HG02970 (cell line): ENCODE results near the gene SIPA1L2.
"Not testable (repeated sequence)": the region's sequence is repeated elsewhere in the genome, so short reads cannot be mapped to it uniquely, and the experiment has no call there.

Experiments used
- ATAC-seq: cut with Tn5 transposase; IDR thresholded peaks from one replicate; pipeline ENCODE4 v1.9.1; 2021; ENCODE audit warnings: mild to moderate bottlenecking, moderate library complexity, moderate number of reproducible peaks; ENCODE audit not compliant: unreplicated experiment, low FRiP score

SIPA1L2 gene

DNA sequence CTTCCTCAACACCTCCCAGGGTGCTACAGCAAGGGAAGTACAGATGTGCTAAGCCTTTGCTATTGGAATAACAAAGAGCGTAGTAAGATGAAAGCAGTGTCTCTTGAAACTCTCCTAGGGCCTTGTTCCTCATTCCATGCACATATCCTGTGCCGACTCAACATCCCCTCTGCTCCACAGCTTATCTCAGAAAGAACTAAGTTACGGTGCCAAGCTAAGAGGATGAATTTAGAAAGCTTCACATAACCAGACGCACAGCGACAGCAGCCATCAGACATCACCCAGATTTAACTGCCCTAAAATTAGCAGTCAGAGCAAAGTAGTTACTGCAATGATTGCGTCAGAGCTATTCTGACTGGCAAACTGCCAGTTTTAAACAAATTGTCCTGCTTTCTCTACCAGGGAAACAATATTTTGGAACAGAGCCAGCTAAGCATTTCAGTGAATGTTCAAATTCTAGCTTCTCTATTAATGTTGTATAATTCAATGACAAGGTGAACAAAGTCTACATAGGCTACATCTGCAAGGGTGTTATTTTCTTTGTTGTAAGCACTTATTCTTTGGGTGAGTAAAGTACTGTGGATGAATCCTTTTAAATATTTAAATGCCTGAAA is 9.5 kb downstream of the SIPA1L2 start:
- ATAC-seq, result no peak

DNA sequence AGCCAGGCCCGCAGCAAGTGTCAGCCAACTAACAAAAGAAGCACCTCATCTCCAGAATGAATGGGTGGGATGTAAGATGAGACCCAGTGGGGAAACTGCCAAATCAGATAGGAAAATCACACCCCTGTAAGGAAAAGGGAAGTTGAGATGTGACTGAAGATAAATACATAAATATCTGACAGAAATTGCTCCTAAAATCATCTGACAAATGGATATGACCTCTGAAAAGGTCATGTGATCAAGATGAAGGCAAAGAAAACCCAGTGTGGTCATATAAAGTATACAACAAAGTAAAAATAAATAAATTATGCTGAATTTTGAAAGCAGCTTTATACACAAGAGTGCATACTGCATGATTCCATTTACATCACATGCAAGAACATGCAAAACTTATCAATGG is 12.7 kb downstream of the SIPA1L2 start:
- ATAC-seq, result no peak

DNA sequence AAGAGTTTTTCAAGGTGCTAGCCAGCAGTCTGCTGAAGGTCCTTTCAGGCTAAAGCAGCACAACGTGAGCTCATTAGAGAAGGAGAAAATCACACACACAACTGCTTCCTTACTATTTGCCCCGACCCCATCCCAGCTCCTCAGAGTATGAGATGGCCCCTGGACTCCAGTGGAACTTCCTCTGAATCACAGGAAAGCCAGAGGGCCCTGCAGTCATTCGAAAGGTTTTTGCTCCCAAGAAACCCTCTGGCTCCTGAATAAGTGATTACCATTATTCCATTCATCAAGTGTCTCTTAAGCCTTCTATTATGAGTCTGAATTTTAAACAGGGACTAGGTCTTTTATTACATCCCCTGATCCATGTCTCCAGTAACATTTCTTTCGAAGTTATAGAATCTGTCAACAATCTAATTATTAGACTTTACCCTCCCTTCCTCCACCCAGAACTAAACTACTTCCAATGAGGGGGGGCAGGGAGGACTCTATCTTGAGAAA is 14.6 kb downstream of the SIPA1L2 start:
- no peak for ATAC-seq

DNA sequence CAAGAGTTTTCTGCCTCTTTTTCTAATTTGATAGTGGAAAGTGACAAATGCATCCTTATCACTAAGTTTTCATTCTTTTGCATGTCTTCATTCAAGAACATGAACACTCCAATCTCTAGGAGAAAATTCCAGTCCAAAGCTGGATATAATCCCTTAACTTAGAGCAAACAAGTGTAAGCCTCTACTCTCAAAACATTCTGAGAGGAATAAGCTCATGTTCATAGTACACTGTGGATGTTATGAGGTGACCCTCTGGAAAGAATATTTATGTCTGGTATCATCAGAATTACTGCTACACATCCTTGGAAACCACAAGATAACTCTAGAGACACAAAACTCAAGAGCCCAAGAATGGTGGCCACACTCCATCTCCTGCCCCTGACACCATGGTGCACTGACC is 15.1 kb downstream of the SIPA1L2 start:
- ATAC-seq, result no peak

DNA sequence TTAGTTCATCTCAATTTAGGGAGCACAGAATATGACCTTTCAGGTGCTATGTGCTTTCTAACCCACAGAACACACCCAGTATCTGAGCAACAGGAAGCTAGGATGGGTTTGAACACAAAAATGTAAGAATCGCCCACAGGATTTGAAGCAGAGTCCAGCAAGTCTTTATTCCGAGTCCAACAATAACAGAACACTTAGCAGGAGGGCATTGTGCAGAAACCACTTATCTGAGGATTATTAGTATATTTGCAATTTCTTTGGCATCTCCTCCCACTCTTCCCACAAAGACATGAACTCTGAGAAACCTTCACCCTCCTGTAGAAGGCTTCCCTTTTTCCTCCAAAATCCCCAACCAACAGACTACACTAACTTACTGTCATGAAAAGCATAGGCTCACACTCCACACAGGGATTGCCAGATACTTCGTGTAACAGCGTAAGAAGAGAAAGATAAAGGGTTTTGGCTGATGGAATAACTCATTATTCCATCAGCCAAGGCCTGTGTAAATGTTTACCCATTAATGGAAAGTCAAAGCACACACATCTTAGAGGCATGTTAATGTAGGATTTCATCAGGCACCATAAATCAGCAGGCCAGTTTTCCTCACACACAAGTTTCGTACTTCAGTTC is 16.1 kb downstream of the SIPA1L2 start:
- no peak for ATAC-seq

DNA sequence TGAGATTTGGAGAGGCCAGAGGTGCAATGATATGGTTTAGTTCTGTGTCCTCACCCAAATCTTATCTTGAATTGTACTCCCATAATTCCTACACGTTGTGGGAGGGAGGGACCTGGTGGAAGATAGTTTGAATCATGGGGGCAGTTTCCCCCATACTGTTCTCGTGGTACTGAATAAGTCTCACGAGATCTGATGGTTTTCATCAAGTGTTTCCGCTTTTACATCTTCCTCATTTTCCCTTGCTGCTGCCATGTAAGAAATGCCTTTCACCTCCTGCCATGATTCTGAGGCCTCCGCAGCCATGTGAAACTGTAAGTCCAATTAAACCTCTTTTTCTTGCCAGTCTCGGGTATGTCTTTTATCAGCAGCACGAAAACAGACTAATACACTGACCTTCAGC is 17.1 kb downstream of the SIPA1L2 start:
- not testable (repeated sequence) for ATAC-seq

DNA sequence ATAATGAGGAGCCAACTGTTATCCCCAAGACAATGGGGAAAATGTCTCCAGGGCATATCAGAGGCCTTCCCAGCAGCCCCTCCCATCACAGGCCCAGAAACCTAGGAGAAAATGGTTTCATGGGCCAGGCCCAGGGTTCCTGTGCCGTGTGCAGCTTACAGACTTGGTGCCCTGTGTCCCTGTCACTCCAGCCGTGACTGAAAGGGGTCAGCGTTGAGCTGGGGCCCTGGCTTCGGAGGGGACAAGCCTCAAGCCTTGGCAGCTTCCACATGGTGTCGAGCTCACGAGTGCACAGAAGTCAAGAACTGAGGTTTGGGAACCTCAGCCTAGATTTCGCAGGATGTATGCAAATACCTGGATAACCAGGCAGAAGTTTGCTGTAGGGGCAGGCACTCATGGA is 18.1 kb downstream of the SIPA1L2 start:
- ATAC-seq, result no peak

DNA sequence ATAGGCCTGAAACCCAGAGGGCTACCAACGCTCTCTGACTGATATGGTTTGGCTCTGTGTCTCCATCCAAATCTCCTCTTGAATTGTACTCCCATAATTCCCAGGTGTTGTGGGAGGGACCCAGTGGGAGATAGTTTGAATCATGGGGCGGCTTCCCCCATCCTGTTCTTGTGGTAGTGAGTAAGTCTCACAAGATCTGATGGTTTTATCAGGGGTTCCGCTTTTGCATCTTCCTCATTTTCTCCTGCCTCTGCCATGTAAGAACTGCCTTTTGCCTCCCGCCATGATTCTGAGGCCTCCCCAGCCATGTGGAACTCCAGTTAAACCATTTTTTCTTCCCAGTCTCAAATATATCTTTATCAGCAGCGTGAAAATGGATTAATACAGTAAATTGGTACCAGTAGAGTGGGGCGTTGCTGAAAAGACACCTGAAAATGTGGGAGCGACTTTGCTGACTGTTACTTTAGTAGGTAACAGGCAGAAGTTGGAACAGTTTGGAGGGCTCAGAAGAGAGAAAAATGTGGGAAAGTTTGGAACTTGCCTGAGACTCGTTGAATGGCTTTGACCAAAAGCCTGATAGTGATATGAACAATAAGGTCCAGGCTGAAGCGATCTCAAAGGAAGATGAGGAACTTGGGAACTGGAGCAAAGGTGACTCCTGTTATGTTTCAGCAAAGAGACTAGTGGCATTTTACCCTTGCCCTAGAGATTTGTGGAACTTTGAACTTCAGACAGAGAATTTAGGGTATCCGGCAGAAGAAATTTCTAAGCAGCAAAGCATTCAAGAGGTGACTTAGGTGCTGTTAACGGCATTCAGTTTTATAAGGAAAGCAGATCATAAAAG is 18.8 kb downstream of the SIPA1L2 start:
- not testable (repeated sequence) for ATAC-seq

DNA sequence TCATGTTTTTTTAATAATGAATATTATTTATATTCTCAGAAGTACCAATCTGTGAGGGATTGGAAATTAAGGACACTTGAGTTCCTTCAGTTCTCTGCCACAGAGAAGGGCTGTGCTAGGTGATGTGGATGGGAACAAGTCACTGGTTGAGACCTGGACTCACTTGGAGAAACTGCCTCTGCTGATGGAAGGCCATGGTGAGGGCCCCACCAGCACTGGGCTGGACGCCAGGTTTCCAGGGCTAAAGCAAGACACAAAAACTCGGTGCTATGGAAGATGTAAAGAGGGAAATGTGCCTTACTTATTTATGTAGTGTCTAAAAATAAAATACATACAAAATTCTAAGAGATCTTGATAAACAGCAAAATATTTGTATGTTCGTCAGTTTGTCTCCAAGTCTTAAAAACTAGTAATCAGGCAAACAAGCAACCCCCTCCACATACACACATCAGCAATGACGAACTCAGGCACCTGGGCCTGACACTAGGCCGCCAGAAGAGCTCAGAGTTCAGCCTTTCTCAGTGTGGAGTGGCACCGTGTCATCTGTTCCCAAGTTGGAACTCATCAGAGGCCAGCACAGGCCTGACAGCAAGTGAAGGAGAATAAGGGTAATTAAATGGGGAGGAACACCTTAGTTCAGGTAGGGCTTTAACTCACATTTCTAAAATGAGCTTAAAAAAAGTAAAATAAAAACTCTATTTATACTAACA is 19.6 kb downstream of the SIPA1L2 start:
- ATAC-seq, result no peak

DNA sequence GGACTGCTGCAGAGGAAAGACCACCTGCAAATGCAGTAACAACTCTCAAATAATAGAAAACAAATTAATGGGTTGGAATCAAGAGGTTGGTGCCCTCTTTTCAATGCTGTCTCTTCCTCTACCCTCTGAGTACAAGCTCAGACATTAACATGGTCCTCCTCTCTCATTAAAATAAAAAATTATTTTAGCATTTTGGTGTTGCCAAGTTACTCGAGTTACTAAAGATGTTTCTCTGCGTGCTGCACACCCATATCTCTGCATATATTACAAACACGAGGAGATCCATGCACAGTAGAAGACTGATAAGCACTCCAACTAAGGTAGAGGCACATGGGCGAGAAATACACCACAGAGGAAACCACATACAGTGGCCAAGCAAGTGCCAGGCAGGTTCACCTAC is 21.5 kb downstream of the SIPA1L2 start:
- no peak for ATAC-seq

DNA sequence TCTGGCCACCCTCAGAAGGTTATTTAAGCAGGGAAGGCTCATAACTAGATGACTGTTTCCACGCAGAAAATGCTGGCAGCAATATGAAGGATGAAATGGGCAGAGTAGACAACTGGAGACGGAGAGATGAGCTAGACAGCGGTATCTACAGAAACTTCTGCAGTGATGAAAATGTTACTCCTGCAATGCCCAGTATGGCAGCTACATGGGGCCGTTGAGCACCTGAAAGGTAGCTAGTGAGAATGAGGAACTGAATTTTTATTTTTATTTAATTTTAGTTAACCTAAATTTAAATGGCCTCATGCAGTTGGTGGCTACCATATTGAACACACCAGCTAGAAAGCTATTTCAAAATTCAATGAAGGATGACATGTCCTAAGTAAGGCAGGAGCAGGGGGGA is 27.3 kb downstream of the SIPA1L2 start:
- ATAC-seq, result no peak

DNA sequence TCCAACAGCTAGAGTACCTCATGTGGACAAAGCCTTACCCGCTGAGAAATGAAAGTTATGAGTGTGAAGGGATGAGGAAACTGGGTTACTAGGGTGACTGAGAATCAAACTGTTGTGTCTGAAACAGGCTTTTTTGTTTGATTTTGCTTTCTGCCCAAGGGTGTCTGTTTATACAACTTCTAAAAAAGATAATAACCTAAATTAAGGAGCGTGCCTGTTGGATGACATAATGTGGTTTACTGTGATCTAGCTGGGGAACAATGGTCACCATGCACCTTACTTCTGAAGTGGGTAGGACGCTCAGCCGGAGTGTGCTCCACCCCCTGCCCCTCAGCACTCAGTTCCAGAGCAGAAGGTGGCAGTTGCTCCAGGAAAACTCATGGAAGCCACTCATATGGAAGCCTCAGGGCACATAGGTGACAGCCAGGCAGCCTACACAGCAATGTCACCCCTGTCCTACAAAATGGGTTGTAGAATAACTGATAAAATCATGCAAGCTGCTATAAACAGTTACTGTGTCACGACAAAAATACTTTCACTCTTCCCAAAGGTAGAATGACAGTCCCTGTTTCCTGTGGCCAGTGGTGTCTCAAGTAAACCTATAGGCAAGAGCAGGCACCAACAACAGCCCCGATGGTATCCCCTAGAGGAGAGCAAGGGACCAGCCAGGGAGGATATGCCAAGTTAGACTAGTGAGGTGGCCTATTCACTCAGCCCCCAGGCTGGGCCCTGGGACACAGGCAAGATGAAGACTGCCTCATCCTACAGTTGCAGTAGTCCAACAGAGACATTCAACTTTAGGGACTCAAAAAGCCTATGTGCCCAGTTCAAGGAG is 29.3 kb downstream of the SIPA1L2 start:
- no peak for ATAC-seq

DNA sequence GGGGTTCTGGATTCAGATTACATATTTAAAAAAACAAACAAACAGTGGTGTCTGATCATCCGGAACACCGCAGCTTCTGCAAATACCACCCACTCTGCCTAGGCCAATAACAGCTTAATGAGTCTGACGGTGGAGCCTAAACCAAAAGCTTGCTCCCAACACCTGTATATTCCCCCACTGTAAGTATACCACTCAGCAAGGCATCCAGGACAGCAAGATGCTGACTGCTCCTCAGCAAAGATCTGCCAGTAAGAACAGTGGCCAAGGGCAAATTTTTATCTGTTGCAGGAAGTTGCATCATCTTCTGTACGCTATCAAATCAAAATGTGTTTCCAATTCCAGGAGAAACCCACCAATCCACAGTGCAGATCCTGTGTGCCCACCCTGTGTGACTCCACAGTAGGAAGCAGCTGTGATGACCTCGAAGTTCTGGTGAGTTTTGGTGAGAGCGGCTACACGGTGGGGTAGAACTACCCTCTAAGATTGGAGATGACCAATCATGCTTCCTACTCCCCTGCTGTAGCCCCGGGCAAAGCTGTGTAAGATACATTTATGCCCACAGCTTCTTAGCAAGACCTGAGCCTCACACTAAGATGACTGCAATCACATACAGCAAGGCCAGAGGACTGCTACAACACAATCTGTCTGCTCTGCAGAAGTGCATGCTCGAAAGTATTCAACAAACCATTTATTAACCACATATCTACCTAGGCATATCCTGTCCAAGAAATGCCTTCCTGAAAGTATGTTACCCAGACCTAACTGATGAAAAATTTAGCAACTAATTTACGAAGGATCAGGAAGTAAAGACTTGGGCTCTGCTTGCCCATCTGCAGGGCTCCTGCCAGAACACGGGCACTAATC is 30.5 kb downstream of the SIPA1L2 start:
- peak; percentile 39 for ATAC-seq

DNA sequence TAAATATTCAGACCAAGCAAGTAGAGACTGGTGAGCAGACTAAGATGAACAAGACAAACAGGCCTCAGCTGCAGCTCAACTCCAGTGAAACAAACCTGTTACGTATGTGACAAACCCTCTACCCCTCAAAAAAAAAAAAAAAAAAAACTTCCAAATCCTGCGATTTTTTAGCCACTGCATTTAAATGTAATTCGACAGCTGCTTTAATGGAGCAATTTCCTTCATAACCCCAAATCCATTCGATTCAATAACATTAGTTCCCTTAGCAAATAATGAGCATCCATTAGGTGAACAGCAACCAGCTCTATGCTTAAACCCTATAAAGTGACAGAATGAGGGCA is 31.1 kb downstream of the SIPA1L2 start:
- ATAC-seq, result no peak

DNA sequence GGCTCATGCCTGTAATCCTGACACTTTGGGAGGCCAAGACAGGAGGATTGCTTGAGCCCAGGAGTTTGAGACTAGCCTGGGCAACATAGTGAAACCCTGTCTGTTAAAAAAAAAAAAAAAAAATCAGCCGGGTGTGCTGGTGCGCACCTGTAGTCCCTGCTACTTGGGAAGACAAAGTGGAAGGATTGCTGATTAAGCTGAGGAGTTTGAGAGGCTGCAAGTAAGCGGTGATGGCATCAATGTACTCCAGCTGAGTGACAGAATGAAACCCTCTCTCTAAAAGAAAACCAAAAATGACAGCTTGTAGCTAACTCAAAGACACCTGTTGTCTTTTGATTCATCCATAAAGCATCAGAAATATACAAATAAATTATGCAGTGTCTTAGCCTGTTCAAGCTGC is 31.8 kb downstream of the SIPA1L2 start:
- ATAC-seq, result peak; percentile 2

DNA sequence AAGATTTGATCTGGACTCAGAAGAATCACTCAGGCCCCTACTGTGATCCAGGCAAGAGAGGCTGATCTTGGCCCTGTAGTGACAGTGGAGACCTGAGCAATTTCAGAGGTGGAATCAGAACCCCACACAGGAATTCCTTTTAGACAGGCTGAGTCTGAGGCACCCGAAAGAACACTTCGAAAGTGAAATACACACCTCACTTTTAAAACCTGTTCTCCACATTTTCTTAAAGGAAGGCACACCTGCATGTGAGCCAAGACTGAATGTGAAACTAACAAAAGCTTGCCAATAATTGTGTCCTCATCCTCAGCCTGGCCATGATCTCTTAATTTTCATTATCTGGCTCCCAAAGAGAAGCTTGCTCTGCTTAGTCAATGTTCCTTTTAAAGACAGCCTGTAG is 32.2 kb downstream of the SIPA1L2 start:
- ATAC-seq, result peak; percentile 50

DNA sequence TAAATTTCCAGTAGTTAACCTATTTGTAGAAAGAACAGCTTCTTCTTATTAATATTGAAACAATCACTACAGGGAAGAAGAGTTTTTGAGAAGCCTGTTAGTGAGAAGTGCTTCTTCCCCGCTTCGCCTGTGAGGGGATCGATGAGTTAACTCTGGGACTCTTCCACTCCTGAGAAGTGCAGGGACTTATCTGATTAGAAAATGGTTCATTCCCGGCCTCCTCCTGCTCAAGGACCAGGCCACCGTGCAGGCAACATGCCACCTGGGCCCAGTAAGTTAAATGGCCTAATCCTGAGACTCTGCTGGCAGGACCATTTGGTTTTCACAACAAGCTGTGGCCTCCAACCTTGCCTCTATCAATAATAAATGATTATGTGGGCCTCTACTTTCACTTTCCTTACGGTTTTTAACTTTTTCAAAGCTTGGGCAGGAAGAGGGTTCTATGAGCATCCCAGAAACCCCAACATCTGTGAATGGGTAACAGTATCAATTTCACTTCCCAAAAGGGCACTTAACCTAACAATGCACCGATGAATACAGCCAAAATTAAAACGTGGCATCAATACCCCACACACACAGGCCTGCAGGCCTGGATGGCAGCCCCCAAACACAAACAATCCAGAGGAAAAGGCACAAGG is 33.1 kb downstream of the SIPA1L2 start:
- no peak for ATAC-seq

DNA sequence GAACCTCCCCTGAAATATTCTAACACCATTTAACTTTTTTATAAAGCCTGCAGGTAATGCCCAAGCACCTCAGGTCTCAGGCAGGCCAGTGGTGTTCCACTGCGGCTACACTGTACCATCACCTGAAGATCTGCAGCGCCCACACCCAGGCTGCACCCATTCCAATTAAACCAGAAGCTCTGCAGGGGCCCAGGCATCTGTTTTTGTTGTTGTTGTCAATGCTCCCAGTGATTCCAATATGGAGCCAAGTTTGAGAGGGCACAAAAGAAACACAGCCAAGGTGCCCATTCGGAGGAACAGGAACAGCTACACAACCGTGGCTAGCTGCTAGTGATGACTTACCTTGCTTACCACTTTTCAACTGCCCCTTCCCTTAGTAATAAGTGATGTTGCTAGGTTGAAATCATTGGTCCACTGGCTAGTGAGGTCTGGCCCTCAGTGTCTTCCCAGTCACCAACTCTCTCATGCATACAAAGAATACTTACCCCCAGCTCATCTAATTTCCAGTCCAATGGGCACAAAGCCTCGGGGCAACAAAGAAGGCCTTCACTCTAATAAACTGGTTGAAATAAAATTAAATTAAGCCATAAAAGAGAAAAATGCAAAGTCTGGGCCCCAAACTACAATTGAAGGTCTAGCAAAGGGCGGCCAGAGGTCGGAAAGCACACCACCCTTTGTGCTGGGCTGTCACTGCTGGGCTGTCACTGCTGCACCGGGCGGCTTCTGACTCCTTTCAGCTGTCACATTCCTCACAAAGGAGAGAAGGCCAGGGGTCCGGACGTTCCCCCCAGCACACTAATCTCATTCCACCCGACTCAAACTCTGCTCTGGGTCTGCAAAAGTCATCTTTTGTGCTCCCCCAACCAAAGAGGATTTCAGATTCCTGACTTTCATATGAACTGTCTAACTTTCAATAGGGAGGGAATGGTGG is 34.9 kb downstream of the SIPA1L2 start:
- no peak for ATAC-seq
